Gastroesophageal sphincter (tissue), 4 donors: ENCODE measurements around the gene ADCY9. TPM values are rescaled to one million over a fixed set of nuclear protein-coding genes. Genes with fewer than 3 reads are reported as not detected.

Experiments
- ATAC-seq: fragments of 150-250 bp; one replicate; pipeline ENCODE4 v1.9.1; 2016; ENCODE audit warnings: mild to moderate bottlenecking, moderate library complexity
- H3K27ac ChIP-seq, 4 donors: fragments of 200-600 bp; sonication (generic) in 3 of 4; 1 replicate in 3 of 4; 2 replicates in 1 of 4; pipeline ENCODE4 v1.5.1; 2016 to 2019
- H3K27me3 ChIP-seq: fragments of 200-600 bp; sonication (generic); one replicate; pipeline ENCODE4 v1.5.1; 2019
- H3K36me3 ChIP-seq, 2 donors: fragments of 200-600 bp; sonication (generic); one replicate each; pipeline ENCODE4 v1.5.1; 2019; ENCODE audit warnings: control low read depth in 1 of 2
- H3K4me1 ChIP-seq, 3 donors: fragments of 200-600 bp; sonication (generic); 1 replicate in 2 of 3; 2 replicates in 1 of 3; pipeline ENCODE4 v1.5.1; 2016 to 2019; ENCODE audit warnings: control low read depth in 2 of 3
- H3K4me3 ChIP-seq, 2 donors: fragments of 200-600 bp; sonication (generic); one replicate each; pipeline ENCODE4 v1.5.1; 2019; ENCODE audit warnings: mild to moderate bottlenecking in 1 of 2, moderate library complexity in 1 of 2
- H3K9me3 ChIP-seq, 3 donors: fragments of 200-600 bp; sonication (generic); one replicate each; pipeline ENCODE4 v1.5.1; 2017 to 2019; ENCODE audit warnings: control low read depth in 2 of 3
- EP300 ChIP-seq: sonication (generic); formaldehyde crosslinking; IDR thresholded peaks from one replicate; pipeline ENCODE4 v1.6.1; 2017; ENCODE audit warnings: antibody characterized with exemption, mild to moderate bottlenecking
- POLR2A ChIP-seq, 2 donors: fragments of 450-650 bp; IDR thresholded peaks; one replicate each; pipeline ENCODE4 v1.6.1; 2017; ENCODE audit warnings: antibody characterized with exemption in 2 of 2, mild to moderate bottlenecking in 2 of 2, moderate library complexity in 1 of 2
- POLR2AphosphoS5 ChIP-seq: sonication (generic); formaldehyde crosslinking; IDR thresholded peaks from one replicate; pipeline ENCODE4 v1.6.1; 2017; ENCODE audit warnings: antibody characterized with exemption
- WGBS, 2 donors: methylation state at CpG; one replicate each; pipeline ENCODE4 v1.1.5; 2018; ENCODE audit warnings: low coverage in 1 of 2; 5-methylcytosine and 5-hydroxymethylcytosine counted together
- total RNA-seq, 4 donors: library from RNA; depleted of rRNA; stranded (reverse); fragments of >200 nt; gene quantifications; one replicate each; pipeline ENCODE4 v1.1.0, GENCODE V29; 2016
- TF ChIP-seq, protein P1 (sequence below), 4 experiments: fragments of 200-600 bp in 2 of 4; fragments of 450-650 bp in 2 of 4; sonication (generic) in 1 of 4; IDR thresholded peaks; one replicate each; pipeline ENCODE4 v1.5.1; 2017 to 2019; ENCODE audit warnings: antibody characterized with exemption in 4 of 4, mild to moderate bottlenecking in 2 of 4, moderate library complexity in 2 of 4

Gene ADCY9
- total RNA-seq, 4 donors from 2014 or later = 33.0 to 83.5 (median 43.4) TPM

DNA sequence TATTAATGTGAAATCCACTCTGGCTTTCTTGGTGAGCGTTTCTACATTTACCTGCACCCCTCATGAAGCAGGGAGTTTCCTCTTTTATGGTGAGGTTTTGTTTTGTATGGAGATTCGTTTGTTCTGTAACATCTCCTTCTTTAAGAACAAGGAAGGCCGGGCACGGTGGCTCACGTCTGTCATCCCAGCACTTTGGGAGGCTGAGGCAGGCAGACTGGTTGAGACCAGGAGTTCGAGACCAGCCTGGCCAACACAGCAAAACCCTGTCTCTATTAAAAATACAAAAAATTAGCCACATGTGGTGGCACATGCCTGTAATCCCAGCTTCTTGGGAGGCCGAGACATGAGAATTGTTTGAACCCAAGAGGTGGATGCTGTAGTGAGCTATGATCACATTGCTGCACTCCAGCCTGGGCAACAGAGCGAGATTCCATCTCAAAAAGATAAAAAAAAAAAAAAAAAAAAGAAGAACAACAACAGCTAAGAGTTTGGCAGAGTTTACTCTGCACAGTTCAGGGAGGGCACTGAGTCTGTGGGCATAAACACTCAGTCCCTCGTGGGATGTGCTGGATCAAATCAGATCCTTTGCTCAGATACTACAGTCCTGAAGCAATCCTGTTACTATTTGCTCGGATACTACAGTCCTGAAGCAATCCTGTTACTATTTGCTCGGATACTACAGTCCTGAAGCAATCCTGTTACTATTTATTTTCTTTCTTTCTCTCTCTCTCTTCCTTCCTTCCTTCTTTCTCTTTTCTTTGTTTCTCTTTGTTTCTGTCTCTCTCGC is 28.9 kb downstream of the ADCY9 start:
- TF ChIP-seq EP300 (no peak), POLR2A (IDR thresholded peaks at IDR 0.05) (no peak), POLR2AphosphoS5 (no peak)
- TF ChIP-seq, protein P1, sequence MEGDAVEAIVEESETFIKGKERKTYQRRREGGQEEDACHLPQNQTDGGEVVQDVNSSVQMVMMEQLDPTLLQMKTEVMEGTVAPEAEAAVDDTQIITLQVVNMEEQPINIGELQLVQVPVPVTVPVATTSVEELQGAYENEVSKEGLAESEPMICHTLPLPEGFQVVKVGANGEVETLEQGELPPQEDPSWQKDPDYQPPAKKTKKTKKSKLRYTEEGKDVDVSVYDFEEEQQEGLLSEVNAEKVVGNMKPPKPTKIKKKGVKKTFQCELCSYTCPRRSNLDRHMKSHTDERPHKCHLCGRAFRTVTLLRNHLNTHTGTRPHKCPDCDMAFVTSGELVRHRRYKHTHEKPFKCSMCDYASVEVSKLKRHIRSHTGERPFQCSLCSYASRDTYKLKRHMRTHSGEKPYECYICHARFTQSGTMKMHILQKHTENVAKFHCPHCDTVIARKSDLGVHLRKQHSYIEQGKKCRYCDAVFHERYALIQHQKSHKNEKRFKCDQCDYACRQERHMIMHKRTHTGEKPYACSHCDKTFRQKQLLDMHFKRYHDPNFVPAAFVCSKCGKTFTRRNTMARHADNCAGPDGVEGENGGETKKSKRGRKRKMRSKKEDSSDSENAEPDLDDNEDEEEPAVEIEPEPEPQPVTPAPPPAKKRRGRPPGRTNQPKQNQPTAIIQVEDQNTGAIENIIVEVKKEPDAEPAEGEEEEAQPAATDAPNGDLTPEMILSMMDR (IDR thresholded peaks at IDR 0.05) = no peak
- Histone ChIP-seq H3K36me3 (no peaks in the 10 kb centered on the region), H3K27me3 (no peaks in the 10 kb centered on the region), H3K27ac (no peak overlapping the region), H3K4me1 (peaks cover 0 to 60% (median 19%) of the 10 kb centered on the region in 3 donors), H3K9me3 (no peaks in the 10 kb centered on the region), H3K4me3 (no peak overlapping the region)
- 54 to 59% methylated on average over 4 to 6 of the region's 12 CpGs for WGBS, 2 donors
- no peak for ATAC-seq

DNA sequence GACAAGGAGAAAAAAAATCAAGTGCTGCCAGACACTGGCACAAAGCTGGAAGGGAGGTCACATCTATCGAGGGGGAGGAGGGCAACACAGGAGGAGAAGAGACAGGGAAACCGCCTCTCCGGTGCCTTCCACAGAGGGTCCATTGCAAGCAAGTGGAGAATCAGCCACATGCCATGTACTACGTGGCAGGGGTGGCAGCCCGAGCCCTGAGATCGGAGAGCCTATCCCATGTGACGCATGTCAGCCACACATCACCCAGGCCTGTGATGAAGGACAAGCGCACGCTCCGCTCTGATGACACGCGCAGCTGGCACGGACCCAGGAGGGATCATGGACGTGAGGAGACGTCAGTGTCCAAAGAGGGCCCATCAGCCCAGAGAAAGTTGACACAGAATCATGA is 30.1 kb downstream of the ADCY9 start:
- WGBS, 2 donors = 93% methylated on average over 7 of the region's 15 CpGs; no CpG with 5 or more reads in 1 of the 2 donors
- H3K4me1 ChIP-seq = peaks cover 0 to 60% (median 17%) of the 10 kb centered on the region in 3 donors
- no peaks in the 10 kb centered on the region for H3K9me3 ChIP-seq
- no peaks in the 10 kb centered on the region for H3K27me3 ChIP-seq
- H3K27ac ChIP-seq = no peak overlapping the region
- TF ChIP-seq POLR2A (IDR thresholded peaks at IDR 0.05) = no peak
- TF ChIP-seq EP300 = no peak
- TF ChIP-seq, protein P1 (IDR thresholded peaks at IDR 0.05) = no peak
- TF ChIP-seq POLR2AphosphoS5 = no peak
- no peaks in the 10 kb centered on the region for H3K36me3 ChIP-seq
- H3K4me3 ChIP-seq = no peak overlapping the region
- no peak for ATAC-seq

DNA sequence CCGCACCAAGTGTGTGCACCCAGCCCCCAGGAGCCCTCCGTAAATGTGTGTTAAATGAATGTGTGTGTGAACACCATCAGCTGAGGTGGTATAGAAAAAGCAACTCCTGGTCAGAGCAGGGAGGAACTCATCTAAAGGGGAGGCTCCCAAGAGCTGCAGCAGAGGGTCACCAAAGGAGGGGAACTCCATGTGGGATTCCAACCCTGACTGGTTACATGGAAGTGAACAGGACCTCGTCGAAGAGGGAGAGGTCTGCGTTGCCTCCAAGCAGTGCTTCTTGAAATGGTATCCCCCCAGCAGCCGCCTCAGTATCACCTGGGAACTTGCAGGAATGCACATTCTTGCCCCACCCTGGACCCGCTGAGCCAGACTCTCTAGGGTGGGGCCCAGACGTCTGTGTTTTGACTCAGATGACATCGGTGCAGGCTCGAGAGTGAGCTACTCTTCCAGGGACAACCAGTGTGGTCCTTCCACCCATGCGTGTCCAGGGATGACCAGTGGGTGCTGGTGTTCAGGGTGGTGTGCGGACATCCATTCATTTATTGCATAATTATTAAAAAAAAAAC is 30.8 kb downstream of the ADCY9 start:
- H3K4me3 ChIP-seq = no peak overlapping the region
- ATAC-seq = no peak
- H3K27ac ChIP-seq = no peak overlapping the region
- H3K4me1 ChIP-seq = peaks cover 0 to 60% (median 10%) of the 10 kb centered on the region in 3 donors
- WGBS, 2 donors = 93 to 100% methylated on average over 2 to 3 of the region's 12 CpGs
- H3K27me3 ChIP-seq = no peaks in the 10 kb centered on the region
- no peaks in the 10 kb centered on the region for H3K36me3 ChIP-seq
- no peaks in the 10 kb centered on the region for H3K9me3 ChIP-seq
- TF ChIP-seq POLR2A (IDR thresholded peaks at IDR 0.05) = no peak
- TF ChIP-seq, protein P1 (IDR thresholded peaks at IDR 0.05) = no peak
- no peak for TF ChIP-seq EP300
- no peak for TF ChIP-seq POLR2AphosphoS5

DNA sequence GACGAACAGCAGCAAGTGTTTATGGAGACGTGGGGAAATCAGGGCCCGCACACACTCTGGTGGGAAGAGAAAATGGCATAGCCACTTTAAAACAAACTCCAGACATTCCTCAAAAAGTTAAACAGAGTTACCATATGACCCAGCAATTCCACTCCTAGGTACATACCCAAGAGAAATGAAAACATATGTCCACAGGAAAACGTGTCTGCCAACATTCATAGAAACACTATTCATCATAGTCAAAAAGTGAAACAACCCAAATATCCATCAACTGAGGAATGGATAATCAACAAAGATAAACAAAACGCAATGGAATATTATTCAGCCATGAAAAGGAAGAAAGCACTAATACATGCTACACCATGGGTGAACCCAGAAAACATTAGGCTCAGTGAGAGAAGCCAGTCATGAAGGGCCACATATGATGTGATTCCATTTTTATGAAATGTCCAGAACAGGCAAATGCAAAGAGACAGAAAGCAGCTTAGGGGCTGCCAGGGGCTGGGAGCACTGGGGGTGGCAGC is 32.8 kb downstream of the ADCY9 start:
- H3K4me3 ChIP-seq = no peak overlapping the region
- H3K36me3 ChIP-seq = no peaks in the 10 kb centered on the region
- WGBS, 2 donors = 86 to 90% methylated on average over 5 of the region's 5 CpGs
- no peak for ATAC-seq
- H3K27me3 ChIP-seq = no peaks in the 10 kb centered on the region
- no peak overlapping the region for H3K27ac ChIP-seq
- TF ChIP-seq EP300 = no peak
- peaks cover 0 to 41% (median 0%) of the 10 kb centered on the region in 3 donors for H3K4me1 ChIP-seq
- H3K9me3 ChIP-seq = no peaks in the 10 kb centered on the region

DNA sequence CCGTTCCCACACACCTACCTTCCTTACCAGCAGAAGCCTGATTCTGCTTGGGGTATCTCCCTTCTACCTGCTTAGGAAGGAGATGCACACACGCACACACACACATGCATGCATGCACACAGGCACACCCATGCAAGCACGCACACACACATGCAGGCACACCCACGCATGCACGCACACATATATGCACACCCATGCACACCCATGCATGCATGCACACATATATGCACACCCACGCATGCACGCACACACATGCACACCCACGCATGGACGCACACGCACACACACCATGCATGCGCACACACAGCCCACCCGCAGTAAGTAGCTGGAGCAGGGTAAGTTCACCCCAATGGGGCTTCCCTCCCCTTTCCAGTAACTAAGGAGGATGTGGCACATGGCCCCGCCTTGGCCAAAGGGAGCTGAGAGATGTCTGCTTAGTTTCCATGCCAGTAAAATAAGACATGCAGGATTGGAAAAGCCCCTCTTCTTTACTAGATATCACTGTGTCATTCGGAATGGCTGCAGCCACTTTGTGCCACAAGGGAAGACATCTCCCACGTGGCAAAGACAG is 33.7 kb downstream of the ADCY9 start:
- Histone ChIP-seq H3K9me3 (no peaks in the 10 kb centered on the region), H3K27me3 (no peaks in the 10 kb centered on the region), H3K4me3 (no peak overlapping the region), H3K4me1 (peaks cover 0 to 32% (median 0%) of the 10 kb centered on the region in 3 donors), H3K36me3 (no peaks in the 10 kb centered on the region), H3K27ac (no peak overlapping the region)
- 85 to 100% methylated on average over 3 to 9 of the region's 15 CpGs for WGBS, 2 donors
- ATAC-seq = no peak
- TF ChIP-seq POLR2A (IDR thresholded peaks at IDR 0.05) = no peak
- TF ChIP-seq EP300 = no peak
- TF ChIP-seq, protein P1 (IDR thresholded peaks at IDR 0.05) = no peak
- no peak for TF ChIP-seq POLR2AphosphoS5
